Activated effector memory CD4-positive, alpha-beta T cell treated with anti-CD3 and anti-CD28 coated beads, Interleukin-2, amount 50 U/mL, for 16 hours (primary cell): ENCODE measurements around the gene ZNF831.

Experiments used
- DNase-seq: peaks from one replicate; pipeline ENCODE4 v3.0.0-alpha.2; 2020

The ZNF831 gene

DNA sequence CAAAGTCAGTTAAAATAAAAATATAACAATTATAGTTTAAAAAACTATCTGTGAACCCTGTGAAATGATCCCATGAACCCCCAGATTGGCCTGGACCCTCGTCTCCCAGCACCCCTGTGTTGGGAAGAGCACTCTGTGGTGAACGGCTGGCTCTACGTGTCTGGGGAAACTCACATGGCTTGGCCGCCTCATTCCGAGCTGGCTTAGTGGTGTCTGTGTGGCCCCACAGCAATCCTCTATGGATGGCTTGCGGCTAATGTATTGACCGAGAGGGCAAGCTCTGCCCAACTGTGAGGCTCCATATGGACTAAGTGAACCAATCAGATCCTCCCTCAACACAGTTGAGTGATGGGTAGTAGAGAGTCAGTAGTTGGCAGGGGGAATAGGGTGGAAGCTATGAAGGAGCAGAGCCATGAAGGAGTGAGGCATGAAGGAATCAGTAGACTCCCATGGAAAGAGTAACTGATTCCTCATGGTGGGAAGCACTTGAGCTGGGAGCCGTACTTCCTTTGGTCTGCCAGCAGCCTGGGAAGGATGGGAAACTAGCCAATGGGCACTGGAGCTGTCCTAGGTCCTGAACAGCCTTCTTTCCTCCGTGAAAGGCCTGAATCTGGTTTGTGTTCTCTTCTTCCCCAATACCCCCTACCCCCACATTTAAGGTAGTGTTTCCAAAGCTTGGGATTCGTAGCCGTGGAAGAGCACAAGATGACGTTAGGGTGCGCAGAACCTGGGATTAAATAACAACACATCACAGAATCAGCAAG is 21.6 kb upstream of the ZNF831 start:
- DNase-seq = peak; percentile 62

DNA sequence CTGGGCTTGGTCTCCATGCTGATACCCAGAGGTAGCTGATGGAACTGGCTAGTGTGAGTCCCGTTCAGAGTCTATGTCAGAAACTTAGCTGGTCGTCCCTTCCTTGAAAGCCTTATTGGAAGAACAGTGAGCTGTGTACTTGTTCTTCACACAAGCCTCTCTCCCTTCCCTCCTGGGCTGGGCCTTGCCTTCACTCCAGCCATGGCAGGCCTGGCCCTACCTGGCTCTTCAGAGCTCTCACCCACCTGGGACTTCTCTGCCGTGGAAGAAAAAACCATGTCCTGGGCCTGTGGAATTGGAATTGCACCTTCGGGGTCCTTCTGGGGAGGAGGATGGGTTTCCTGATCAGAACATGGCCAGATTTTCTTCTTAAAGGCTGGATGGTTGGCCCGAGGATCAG is 20.3 kb upstream of the ZNF831 start:
- peak; percentile 25 for DNase-seq

GRCh38 chr20:59144179-59144830 is 19.3 kb upstream of the ZNF831 start:
- peak; percentile 76 for DNase-seq

DNA sequence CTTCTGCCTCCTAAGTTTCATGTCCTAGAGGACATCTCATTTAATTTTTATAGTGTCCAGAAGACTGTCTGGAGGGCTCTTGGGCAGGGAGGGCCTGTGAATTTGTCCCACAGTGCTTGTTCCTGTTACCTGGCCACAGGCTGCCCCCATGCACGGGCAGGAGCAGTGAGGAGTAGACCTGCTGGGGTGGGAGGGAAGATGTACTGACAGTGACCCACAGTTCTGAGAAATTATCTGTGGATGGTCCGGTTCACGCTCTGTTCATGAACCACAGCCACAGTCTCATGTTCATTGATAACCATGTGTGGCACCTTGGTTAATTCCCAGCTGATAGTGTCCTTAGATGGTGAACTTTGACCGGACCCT is 18.8 kb upstream of the ZNF831 start:
- peak; percentile 60 for DNase-seq

- no peak for DNase-seq
Measured at GRCh38 chr20:59145247-59145923, 18.2 kb upstream of the ZNF831 start.

GRCh38 chr20:59145924-59146779 is 17.5 kb upstream of the ZNF831 start:
- DNase-seq = peak; percentile 90

- no peak for DNase-seq
Measured at GRCh38 chr20:59146780-59147565, 16.6 kb upstream of the ZNF831 start.

DNA sequence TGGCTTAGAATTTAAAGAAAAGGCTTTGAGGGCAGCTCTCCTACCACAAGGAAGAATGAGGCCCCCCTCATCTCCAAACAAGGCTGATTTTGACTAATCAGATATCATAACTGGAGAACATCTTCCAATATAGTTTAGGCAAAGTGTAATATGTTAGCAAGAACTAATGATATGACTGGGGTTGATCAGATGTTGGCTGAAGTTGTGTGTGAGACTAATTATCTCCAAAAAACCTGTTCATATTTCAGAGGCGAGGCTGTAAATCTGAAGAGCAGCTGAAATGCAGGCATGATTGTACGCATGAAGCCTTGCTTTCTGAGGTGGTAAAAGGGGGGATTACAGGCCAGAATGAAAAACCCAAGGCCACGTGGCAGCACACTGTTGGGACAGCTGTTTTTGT is 16.0 kb upstream of the ZNF831 start:
- peak; percentile 45 for DNase-seq

GRCh38 chr20:59148701-59149493 is 14.7 kb upstream of the ZNF831 start:
- DNase-seq = no peak

DNA sequence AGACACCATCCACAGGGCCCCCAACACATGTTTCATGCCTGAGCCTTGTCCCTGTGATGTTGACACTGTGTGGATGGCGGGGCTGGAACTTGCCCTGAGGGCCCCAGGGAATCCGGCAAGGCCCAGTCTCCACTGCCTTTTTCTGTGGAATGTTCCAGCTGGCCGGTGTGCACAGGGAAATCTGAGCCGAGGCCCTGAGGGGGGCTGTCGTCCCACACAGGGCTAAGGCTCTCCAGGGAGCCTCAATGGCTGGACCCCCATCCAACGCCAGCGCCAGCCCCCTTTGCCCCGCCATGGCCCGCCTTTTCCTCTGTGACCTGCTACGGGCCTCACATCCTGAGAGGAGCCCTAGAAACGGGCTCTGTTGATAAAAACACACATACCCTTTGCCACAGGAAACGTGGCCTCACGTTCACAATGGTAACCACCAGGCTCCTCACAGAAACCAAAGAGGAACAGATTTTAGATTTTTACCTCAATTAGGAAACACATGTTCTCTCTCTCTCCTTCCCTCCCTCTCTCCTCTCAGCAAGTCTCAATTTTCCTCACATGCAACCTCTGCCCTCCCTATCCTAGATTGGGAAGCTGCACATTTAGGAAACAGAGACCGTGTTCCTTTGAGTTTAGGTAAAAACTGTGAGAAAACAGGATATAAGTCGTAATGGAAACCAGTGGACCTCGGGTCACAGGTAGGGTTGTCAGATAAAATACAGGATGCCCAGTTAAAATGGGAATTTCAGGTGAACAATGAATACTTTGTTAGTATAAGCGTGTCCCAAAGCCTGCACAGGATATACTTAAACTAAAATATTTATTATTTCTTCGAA is 13.7 kb upstream of the ZNF831 start:
- DNase-seq = peak; percentile 87

GRCh38 chr20:59150821-59151251 is 12.8 kb upstream of the ZNF831 start:
- DNase-seq = no peak

GRCh38 chr20:59151391-59151790 is 12.2 kb upstream of the ZNF831 start:
- DNase-seq = no peak

- DNase-seq = peak; percentile 80
Measured at GRCh38 chr20:59151820-59152219, 11.8 kb upstream of the ZNF831 start.

- DNase-seq = no peak
Measured at GRCh38 chr20:59152559-59153354, 10.9 kb upstream of the ZNF831 start.

GRCh38 chr20:59153355-59153681 is 10.3 kb upstream of the ZNF831 start:
- no peak for DNase-seq

DNA sequence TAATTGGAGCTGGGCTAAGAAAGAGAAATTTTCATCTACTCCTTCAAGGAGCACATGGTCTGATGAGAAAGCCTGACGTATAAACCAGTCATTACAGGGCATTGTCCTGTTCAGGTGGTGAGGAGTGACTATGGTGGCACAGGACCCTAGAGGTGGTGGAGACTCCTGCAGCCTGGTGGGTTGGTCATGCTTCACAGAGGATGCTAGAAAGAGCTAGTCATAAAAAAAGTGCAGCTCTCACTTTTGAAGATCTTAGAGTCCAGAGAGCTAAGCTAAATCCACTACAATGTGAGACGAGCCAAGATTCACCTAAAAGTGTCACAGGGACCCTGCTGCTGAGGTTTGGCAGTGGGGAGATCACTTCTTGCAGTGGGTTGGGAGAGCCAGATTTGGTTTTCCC is 9.8 kb upstream of the ZNF831 start:
- DNase-seq = no peak

DNA sequence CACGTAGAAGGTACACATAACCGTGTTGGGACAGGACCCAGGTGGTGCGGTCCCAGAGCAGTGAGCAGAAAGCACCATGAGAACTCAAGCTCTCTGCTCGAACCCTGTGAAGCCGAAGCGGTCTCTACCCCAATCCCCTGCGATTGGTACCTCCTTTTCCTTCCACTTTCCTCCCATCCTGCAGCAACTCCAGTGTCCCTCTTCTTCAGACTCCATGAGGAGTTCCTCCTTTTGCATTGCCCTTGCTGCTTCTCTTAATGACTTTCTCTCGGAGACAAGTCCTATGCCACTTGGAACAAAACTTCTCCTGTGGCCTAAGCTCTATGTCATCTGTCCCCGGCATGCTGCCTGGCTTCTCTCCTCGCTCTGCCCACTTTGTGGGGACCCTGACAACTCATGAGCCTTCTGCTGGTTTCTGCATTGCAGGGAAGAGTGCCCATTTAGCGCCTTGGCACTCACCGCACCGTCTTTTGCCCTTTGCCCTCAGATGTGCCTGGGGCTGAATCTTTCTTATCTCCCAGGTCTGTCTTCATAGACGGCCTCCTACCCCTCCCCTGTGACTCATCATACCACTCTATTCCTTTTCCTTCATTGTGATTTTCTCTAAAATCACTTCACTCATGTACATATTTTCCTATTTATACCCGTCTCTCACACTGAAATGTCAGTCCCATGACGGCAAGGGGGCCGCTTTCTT is 9.2 kb upstream of the ZNF831 start:
- no peak for DNase-seq

- DNase-seq = no peak
Measured at GRCh38 chr20:59157064-59157463, 6.6 kb upstream of the ZNF831 start.

GRCh38 chr20:59157531-59157930 is 6.1 kb upstream of the ZNF831 start:
- DNase-seq = no peak
